HepG2 (cell line): ENCODE measurements around the gene KIF2C. TPM values are rescaled to one million over a fixed set of nuclear protein-coding genes. Genes with fewer than 3 reads are reported as not detected.
A peak's percentile ranks its signal among the peaks of the same experiment; 100 is the strongest.

Source experiments
- BRCA1 ChIP-seq: sonication (generic); formaldehyde crosslinking; IDR thresholded peaks from 2 replicates; pipeline ENCODE4 v1.4.0; 2020; ENCODE audit warnings: missing genetic modification reagents
- BRD4 ChIP-seq: sonication (generic); formaldehyde crosslinking; IDR thresholded peaks from 2 replicates; pipeline ENCODE4 v1.4.0; 2020; ENCODE audit warnings: missing genetic modification reagents
- HNF4A ChIP-seq: sonication (generic); formaldehyde crosslinking; IDR thresholded peaks from 2 replicates; pipeline ENCODE4 v1.4.0; 2020; ENCODE audit warnings: missing genetic modification reagents
- MED13 ChIP-seq: sonication (generic); formaldehyde crosslinking; IDR thresholded peaks from 2 replicates; pipeline ENCODE4 v1.5.0; 2020; ENCODE audit warnings: missing genetic modification reagents
- SMYD3 ChIP-seq: sonication (generic); formaldehyde crosslinking; IDR thresholded peaks from 2 replicates; pipeline ENCODE4 v1.8.1; 2023; ENCODE audit warnings: mild to moderate bottlenecking, missing genetic modification reagents
- SNAI1 ChIP-seq: sonication (generic); formaldehyde crosslinking; IDR thresholded peaks from 2 replicates; pipeline ENCODE4 v1.5.0; 2020; ENCODE audit warnings: mild to moderate bottlenecking, missing genetic modification reagents, borderline replicate concordance
- SP140L ChIP-seq: sonication (generic); formaldehyde crosslinking; IDR thresholded peaks from 2 replicates; pipeline ENCODE4 v1.4.0; 2020; ENCODE audit warnings: missing genetic modification reagents, borderline replicate concordance
- ZKSCAN1 ChIP-seq: fragments of 150-350 bp; IDR thresholded peaks from 2 replicates; pipeline ENCODE4 v1.6.1; 2014; ENCODE audit warnings: low read length
- ZNF296 ChIP-seq: sonication (generic); formaldehyde crosslinking; conservative IDR thresholded peaks from 2 replicates; pipeline ENCODE4 v1.5.0; 2020; ENCODE audit warnings: mild to moderate bottlenecking, missing genetic modification reagents
- ZNF484 ChIP-seq: sonication (generic); formaldehyde crosslinking; IDR thresholded peaks from 2 replicates; pipeline ENCODE4 v1.5.1; 2020; ENCODE audit warnings: mild to moderate bottlenecking, low read depth, missing genetic modification reagents, borderline replicate concordance
- ZNF605 ChIP-seq: sonication (generic); formaldehyde crosslinking; IDR thresholded peaks from 2 replicates; pipeline ENCODE4 v1.8.0; 2022; ENCODE audit warnings: mild to moderate bottlenecking, missing genetic modification reagents
- ZNF674 ChIP-seq: sonication (generic); formaldehyde crosslinking; IDR thresholded peaks from 2 replicates; pipeline ENCODE4 v1.5.0; 2020; ENCODE audit warnings: low read depth, mild to moderate bottlenecking, missing genetic modification reagents
- ZNF737 ChIP-seq: sonication (generic); formaldehyde crosslinking; IDR thresholded peaks from 2 replicates; pipeline ENCODE4 v1.5.0; 2020; ENCODE audit warnings: missing genetic modification reagents, mild to moderate bottlenecking, borderline replicate concordance
- polyA plus RNA-seq, 8 experiments: library from polyadenylated mRNA; depleted of rRNA in 3 of 8; stranded (reverse) in 7 of 8; unstranded in 1 of 8; fragments of >200 nt; fragmentation: Illumina TruSeq in 4 of 8; extraction: Trizol in 4 of 8; gene quantifications; 2 replicates each; pipeline versions ENCODE4 v1.2.1 to v1.2.3, GENCODE V29; 2011 to 2016; ENCODE audit warnings: low read depth in 4 of 8, missing spikeins in 1 of 8, mixed read lengths in 1 of 8; ENCODE audit not compliant: insufficient read depth in 1 of 8
- total RNA-seq, 5 experiments: library from RNA; depleted of rRNA; stranded (reverse); fragments of >200 nt; fragmentation: Illumina TruSeq; extraction: Trizol; gene quantifications; 2 replicates each; pipeline ENCODE4 v1.2.3, GENCODE V29; 2016; ENCODE audit warnings: low read depth in 1 of 5
- TF ChIP-seq, protein P1 (sequence below): sonication (generic); formaldehyde crosslinking; conservative IDR thresholded peaks from 2 replicates; pipeline ENCODE4 v1.4.0; 2020; ENCODE audit warnings: missing genetic modification reagents
- TF ChIP-seq, protein P2 (sequence below), 2 experiments: sonication (generic) in 1 of 2; formaldehyde crosslinking in 1 of 2; IDR thresholded peaks; 2 replicates each; pipeline versions ENCODE4 v1.5.1 to v1.6.1; 2011 to 2020; ENCODE audit warnings: borderline replicate concordance in 1 of 2, low read depth in 1 of 2, low read length in 1 of 2, mild to moderate bottlenecking in 1 of 2, missing genetic modification reagents in 1 of 2, moderate library complexity in 1 of 2
- TF ChIP-seq, protein P3 (sequence below): sonication (generic); formaldehyde crosslinking; IDR thresholded peaks from 2 replicates; pipeline ENCODE4 v1.4.0; 2020; ENCODE audit warnings: low read depth, mild to moderate bottlenecking, missing genetic modification reagents
- TF ChIP-seq, protein P4 (sequence below): sonication (generic); formaldehyde crosslinking; IDR thresholded peaks from 2 replicates; pipeline ENCODE4 v1.5.1; 2020; ENCODE audit warnings: mild to moderate bottlenecking, missing genetic modification reagents, borderline replicate concordance
- TF ChIP-seq, protein P5 (sequence below): fragments of 450-650 bp; IDR thresholded peaks from 2 replicates; pipeline ENCODE4 v1.6.1; 2017
- TF ChIP-seq, protein P6 (sequence below): sonication (generic); formaldehyde crosslinking; IDR thresholded peaks from 2 replicates; pipeline ENCODE4 v1.4.0; 2020; ENCODE audit warnings: missing genetic modification reagents

The KIF2C gene
- total and polyA plus RNA-seq, 2 of the 13 experiments (the other 11 are each of a cell fraction or from before 2014, with no cell fraction given): 29.7 to 53.7 TPM

DNA sequence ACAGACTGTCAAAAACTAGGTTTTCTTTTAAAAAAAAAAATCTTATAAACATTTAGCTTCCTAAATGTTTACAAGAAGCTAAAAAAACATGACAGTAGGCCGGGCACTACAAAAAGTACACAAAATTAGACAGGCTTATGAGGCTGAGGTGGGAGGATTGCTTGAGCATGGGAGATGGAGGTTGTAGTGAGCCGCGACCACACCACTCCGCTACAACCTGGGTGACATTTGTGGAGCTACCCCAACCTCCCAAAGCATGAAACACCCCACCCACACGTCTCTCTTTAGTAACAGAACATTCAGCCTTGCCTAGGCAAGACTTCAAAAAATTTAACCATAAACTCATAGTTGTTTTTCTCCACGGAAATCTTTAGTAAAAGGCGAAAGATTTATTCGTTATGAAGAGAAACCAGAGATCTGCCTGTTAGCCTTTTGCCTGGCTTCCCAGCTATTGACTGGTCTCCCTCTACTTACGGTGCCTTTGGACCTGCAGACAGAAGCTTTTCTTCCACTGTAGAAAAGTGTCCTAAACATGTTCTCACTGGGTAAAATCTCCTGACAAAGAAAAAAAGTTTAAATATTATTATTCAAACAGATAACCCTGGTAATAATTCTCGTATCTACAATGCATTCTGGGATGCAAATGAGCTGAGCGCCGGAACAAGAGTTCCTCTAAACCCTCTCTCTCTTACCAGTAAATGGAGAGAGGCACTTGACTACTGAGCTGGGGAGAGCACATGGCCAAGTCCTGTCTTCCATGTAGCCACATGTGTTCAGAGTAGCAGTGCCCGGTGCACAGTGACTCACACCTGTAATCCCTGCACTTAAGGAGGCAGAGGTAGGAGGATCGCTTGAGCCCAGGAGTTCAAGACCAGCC is 17.9 kb upstream of the KIF2C start (continued):
- TF ChIP-seq SMYD3 (CRISPR knock-in tag) (no peak), BRD4 (CRISPR knock-in tag) (no peak), ZKSCAN1 (peak; percentile 61), BRCA1 (no peak), SP140L (peak; percentile 45; the same call in 1 of the 2 replicates), ZNF484 (CRISPR knock-in tag) (no peak), ZNF737 (CRISPR knock-in tag) (no peak), ZNF296 (CRISPR knock-in tag) (peak; percentile 61; the same call in 1 of the 2 replicates), MED13 (peak; percentile 60; the same call in 1 of the 2 replicates), ZNF674 (CRISPR knock-in tag) (no peak), ZNF605 (CRISPR knock-in tag) (peak; percentile 77), HNF4A (CRISPR knock-in tag) (no peak), SNAI1 (CRISPR knock-in tag) (no peak)
- TF ChIP-seq, protein P1, sequence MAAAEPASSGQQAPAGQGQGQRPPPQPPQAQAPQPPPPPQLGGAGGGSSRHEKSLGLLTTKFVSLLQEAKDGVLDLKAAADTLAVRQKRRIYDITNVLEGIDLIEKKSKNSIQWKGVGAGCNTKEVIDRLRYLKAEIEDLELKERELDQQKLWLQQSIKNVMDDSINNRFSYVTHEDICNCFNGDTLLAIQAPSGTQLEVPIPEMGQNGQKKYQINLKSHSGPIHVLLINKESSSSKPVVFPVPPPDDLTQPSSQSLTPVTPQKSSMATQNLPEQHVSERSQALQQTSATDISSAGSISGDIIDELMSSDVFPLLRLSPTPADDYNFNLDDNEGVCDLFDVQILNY (CRISPR knock-in tag): no peak
- TF ChIP-seq, protein P2, sequence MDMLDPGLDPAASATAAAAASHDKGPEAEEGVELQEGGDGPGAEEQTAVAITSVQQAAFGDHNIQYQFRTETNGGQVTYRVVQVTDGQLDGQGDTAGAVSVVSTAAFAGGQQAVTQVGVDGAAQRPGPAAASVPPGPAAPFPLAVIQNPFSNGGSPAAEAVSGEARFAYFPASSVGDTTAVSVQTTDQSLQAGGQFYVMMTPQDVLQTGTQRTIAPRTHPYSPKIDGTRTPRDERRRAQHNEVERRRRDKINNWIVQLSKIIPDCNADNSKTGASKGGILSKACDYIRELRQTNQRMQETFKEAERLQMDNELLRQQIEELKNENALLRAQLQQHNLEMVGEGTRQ (IDR thresholded peaks at IDR 0.05; ENCODE audit: low read depth, low read length): no peak
- TF ChIP-seq, protein P2 (CRISPR knock-in tag; IDR thresholded peaks at IDR 0.05; ENCODE audit: borderline replicate concordance): no peak
- TF ChIP-seq, protein P3, sequence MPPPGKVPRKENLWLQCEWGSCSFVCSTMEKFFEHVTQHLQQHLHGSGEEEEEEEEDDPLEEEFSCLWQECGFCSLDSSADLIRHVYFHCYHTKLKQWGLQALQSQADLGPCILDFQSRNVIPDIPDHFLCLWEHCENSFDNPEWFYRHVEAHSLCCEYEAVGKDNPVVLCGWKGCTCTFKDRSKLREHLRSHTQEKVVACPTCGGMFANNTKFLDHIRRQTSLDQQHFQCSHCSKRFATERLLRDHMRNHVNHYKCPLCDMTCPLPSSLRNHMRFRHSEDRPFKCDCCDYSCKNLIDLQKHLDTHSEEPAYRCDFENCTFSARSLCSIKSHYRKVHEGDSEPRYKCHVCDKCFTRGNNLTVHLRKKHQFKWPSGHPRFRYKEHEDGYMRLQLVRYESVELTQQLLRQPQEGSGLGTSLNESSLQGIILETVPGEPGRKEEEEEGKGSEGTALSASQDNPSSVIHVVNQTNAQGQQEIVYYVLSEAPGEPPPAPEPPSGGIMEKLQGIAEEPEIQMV (CRISPR knock-in tag): no peak
- TF ChIP-seq, protein P4, sequence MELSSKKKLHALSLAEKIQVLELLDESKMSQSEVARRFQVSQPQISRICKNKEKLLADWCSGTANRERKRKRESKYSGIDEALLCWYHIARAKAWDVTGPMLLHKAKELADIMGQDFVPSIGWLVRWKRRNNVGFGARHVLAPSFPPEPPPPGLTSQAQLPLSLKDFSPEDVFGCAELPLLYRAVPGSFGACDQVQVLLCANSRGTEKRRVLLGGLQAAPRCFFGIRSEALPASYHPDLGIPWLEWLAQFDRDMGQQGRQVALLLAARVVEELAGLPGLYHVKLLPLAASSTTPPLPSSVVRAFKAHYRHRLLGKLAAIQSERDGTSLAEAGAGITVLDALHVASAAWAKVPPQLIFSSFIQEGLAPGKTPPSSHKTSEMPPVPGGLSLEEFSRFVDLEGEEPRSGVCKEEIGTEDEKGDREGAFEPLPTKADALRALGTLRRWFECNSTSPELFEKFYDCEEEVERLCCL (CRISPR knock-in tag): 0 out of 2 replicates have a peak, but pooled peaks have one; percentile 39
- TF ChIP-seq, protein P5, sequence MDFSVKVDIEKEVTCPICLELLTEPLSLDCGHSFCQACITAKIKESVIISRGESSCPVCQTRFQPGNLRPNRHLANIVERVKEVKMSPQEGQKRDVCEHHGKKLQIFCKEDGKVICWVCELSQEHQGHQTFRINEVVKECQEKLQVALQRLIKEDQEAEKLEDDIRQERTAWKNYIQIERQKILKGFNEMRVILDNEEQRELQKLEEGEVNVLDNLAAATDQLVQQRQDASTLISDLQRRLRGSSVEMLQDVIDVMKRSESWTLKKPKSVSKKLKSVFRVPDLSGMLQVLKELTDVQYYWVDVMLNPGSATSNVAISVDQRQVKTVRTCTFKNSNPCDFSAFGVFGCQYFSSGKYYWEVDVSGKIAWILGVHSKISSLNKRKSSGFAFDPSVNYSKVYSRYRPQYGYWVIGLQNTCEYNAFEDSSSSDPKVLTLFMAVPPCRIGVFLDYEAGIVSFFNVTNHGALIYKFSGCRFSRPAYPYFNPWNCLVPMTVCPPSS: no peak
- TF ChIP-seq, protein P6, sequence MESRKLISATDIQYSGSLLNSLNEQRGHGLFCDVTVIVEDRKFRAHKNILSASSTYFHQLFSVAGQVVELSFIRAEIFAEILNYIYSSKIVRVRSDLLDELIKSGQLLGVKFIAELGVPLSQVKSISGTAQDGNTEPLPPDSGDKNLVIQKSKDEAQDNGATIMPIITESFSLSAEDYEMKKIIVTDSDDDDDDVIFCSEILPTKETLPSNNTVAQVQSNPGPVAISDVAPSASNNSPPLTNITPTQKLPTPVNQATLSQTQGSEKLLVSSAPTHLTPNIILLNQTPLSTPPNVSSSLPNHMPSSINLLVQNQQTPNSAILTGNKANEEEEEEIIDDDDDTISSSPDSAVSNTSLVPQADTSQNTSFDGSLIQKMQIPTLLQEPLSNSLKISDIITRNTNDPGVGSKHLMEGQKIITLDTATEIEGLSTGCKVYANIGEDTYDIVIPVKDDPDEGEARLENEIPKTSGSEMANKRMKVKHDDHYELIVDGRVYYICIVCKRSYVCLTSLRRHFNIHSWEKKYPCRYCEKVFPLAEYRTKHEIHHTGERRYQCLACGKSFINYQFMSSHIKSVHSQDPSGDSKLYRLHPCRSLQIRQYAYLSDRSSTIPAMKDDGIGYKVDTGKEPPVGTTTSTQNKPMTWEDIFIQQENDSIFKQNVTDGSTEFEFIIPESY (CRISPR knock-in tag): peak; percentile 53; the same call in 1 of the 2 replicates
